ENCODE results near the gene RBPJ. TPM values are rescaled to one million over a fixed set of nuclear protein-coding genes. Genes with fewer than 3 reads are reported as not detected.

The RBPJ gene
- total RNA-seq, 2 donors from 2014 or later, result 179 to 212 TPM

GRCh38 chr4:26482508-26483462 lies 162.0 kb downstream of the RBPJ start:
- Mint-ChIP-seq H3K27ac (no peak overlapping the region), H3K27me3 (peaks cover 0 to 6% of the 10 kb centered on the region in 2 donors), H3K4me1 (ENCODE audit: low read depth in 2 of 2) (no peaks in the 10 kb centered on the region), H3K9me3 (no peaks in the 10 kb centered on the region), H3K36me3 (no peaks in the 10 kb centered on the region), H3K4me3 (no peak overlapping the region)
- no peak for DNase-seq (ENCODE audit: low spot score)
- no peak for ATAC-seq

- Mint-ChIP-seq H3K36me3 (no peaks in the 10 kb centered on the region), H3K9me3 (no peaks in the 10 kb centered on the region), H3K27me3 (peaks cover 7 to 16% of the 10 kb centered on the region in 2 donors), H3K27ac (no peak overlapping the region), H3K4me1 (ENCODE audit: low read depth in 2 of 2) (no peaks in the 10 kb centered on the region), H3K4me3 (no peak overlapping the region)
- ATAC-seq, result no peak
- no peak for DNase-seq (ENCODE audit: low spot score)
Measured at GRCh38 chr4:26484032-26484515, 163.3 kb downstream of the RBPJ start.

GRCh38 chr4:26484516-26484915 lies 163.7 kb downstream of the RBPJ start:
- H3K9me3 Mint-ChIP-seq, result no peaks in the 10 kb centered on the region
- H3K27ac Mint-ChIP-seq, result no peak overlapping the region
- no peak for ATAC-seq
- peaks cover 11 to 19% of the 10 kb centered on the region in 2 donors for H3K27me3 Mint-ChIP-seq
- no peak for DNase-seq (ENCODE audit: low spot score)
- no peaks in the 10 kb centered on the region for H3K36me3 Mint-ChIP-seq
- no peaks in the 10 kb centered on the region for H3K4me1 Mint-ChIP-seq (ENCODE audit: low read depth in 2 of 2)
- no peak overlapping the region for H3K4me3 Mint-ChIP-seq

Other genes starting within 250 kb of the RBPJ start
- gene CCKAR, start 169.5 kb downstream of the RBPJ start, total RNA-seq, result not detected

Measured in natural killer cell treated with Interleukin-12 subunit alpha and Interleukin-12 subunit beta and Interleukin-15 and Interleukin-18, amount 100 ng/mL, for 72 hours (primary cell).